LHCN-M2 (cell line): ENCODE data around the gene ADAMTSL2. TPM values are rescaled to one million over a fixed set of nuclear protein-coding genes. Genes with fewer than 3 reads are reported as not detected.

Source experiments
- DNase-seq: peaks from one replicate; pipeline ENCODE4 v3.0.0-alpha.2; 2012; ENCODE audit warnings: low read depth
- total RNA-seq: library from RNA; depleted of rRNA; stranded (reverse); fragments of >200 nt; gene quantifications from 2 replicates; pipeline ENCODE4 v1.2.3, GENCODE V29; 2014

The ADAMTSL2 gene
- total RNA-seq, 1 experiment from 2014 or later, result not detected

DNA sequence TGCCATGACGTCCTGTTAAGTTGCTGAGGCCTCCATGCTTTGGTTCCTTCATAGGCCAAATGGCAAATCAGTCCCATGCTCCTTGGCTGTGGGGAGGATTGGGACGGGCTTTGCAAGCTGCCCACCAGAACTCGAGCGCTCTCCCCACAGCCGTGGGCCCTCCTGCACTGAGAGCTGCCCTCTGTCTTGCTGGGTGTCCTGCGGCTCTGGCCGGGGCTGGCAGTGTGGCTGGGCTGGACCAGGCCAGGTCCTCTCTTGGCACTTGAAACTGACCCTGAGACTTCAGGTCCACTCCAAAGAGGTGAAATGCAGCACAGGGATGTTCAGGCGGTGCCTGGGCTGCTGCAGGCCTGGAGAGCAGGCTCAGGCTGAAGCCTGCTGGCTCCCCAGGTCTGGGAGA is 16.8 kb upstream of the ADAMTSL2 start:
- DNase-seq, result no peak

- no peak for DNase-seq
Measured at GRCh38 chr9:133518200-133518599, 16.3 kb upstream of the ADAMTSL2 start.

GRCh38 chr9:133518706-133519449 is 15.6 kb upstream of the ADAMTSL2 start:
- DNase-seq, result no peak

DNA sequence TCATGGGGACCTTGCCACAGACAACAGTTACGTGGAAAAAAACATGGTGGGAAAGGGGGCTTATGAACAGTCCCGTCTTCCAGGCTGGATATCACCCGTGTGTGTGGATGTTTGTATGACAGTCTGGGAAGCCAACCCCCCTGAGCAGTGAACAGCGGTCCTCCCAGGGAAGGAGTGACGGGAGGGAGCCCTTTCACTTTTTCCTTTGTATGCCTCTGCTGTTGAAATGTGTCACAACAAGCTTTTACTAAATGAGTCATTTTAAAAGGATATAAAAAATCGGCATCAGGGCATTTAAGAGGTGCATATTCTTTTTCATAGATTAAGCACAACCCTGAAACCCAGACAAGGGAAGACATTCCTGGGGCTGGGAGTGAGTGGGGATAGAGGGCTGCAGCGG is 14.8 kb upstream of the ADAMTSL2 start:
- DNase-seq, result no peak

DNA sequence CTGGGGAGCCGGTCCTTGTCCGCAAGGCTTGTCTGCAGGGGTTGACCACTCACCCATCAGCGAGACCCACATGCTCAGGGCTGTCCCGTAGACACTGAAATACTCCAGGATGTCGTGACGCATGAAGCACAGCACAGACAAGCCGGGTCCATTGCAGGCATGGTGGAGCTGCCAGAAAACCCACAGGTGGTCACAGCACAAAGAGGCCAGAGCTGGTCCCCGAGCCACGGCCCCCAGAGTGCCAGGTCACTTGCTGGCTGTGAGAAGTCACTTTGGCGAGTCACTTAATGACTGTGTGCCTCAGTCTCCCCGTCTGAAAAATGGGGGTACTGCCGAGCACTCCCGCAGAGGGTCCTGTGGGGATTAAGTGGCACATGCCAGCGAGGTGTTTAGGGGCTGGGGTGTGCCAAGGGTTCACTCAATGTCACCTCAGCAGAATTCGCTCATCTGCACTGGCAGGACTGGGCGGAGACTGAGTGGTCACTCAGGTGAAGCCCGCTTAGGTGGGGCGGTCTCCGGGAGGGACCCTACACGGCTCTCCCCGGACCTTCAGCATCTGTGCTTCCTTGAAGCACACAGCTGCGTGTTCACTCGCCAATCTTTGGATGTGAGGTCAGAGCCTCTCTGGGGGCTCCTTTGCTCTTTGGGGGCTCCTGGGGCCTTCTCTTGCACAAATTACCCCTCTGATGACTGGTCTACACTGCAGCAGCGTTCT is 14.2 kb upstream of the ADAMTSL2 start:
- no peak for DNase-seq

- DNase-seq, result no peak
Measured at GRCh38 chr9:133521122-133522072, 13.1 kb upstream of the ADAMTSL2 start.

GRCh38 chr9:133522073-133522910 is 12.2 kb upstream of the ADAMTSL2 start:
- DNase-seq, result no peak

DNA sequence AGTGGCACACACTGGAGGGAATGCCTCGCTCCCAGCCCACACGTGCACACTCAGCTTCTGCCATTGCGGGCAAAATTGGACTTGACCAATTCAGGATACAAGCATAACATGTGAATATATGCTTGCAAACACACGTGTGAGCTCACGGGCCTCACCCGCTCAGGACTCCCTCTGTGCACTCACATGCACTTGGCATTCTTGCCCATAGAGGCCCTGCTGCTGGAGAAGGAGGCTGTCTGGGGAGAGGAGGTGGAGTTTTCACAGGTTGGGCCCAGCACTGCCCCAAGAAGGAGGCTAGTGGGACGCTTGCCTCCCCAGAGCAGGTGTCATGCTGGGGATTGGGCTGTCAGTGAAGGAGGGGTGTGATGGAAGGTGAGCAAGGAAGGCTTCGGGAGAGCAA is 11.4 kb upstream of the ADAMTSL2 start:
- DNase-seq, result no peak

DNA sequence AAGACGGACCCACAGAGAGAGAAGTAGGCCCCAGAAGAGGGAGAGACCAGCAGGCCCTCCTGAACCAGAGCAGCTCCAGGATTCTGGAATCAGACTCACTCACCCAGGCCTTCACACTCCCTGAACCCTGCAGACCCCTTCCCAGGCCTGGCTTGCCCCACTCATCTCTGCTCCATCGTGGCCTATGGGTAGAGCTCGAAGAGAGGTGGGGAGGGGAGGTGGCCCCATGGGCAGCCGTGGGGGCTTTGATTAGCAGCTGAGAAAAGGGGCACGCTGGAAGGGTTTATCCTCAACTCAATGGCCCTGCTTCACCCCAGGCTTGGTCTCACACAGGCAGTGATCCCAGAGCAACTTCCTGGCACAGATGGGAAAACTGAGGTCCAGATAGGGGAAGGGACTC is 10.4 kb upstream of the ADAMTSL2 start:
- DNase-seq, result no peak

DNA sequence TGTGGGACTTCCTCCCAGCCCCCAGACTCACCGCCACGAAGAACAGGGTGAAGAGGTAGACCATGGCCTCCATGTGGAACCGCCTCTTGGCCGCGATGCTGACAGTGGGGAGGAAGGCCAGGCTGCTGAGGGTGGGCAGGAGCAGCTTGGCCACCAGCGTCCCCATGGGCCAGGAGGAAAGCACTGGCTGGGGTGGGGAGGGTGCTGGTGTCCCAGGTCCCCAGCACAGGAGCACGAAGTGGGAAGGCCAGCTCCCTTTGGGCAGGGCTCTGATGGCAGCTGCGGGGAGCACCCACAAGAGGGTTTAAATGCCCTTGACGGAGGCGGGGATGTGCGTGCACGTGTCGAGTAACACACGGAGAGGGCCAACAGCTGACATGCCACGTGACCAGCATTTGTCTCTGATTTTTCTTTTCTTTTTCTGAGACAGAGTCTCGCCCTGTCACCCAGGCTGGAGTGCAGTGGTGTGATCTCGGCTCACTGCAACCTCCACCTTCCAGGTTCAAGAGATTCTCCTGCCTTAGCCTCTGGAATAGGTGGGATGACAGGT is 9.8 kb upstream of the ADAMTSL2 start, which contains the start of gene MYMK:
Gene MYMK, minus strand, starts transcription at position 281 of the 550 bp plus-strand sequence. Its CDS starts 115 bp downstream, at position 166.
- no peak for DNase-seq

GRCh38 chr9:133525677-133526076 is 8.8 kb upstream of the ADAMTSL2 start:
- no peak for DNase-seq

GRCh38 chr9:133526721-133527321 is 7.7 kb upstream of the ADAMTSL2 start:
- DNase-seq, result no peak

- DNase-seq, result no peak
Measured at GRCh38 chr9:133527444-133527920, 7.0 kb upstream of the ADAMTSL2 start.

DNA sequence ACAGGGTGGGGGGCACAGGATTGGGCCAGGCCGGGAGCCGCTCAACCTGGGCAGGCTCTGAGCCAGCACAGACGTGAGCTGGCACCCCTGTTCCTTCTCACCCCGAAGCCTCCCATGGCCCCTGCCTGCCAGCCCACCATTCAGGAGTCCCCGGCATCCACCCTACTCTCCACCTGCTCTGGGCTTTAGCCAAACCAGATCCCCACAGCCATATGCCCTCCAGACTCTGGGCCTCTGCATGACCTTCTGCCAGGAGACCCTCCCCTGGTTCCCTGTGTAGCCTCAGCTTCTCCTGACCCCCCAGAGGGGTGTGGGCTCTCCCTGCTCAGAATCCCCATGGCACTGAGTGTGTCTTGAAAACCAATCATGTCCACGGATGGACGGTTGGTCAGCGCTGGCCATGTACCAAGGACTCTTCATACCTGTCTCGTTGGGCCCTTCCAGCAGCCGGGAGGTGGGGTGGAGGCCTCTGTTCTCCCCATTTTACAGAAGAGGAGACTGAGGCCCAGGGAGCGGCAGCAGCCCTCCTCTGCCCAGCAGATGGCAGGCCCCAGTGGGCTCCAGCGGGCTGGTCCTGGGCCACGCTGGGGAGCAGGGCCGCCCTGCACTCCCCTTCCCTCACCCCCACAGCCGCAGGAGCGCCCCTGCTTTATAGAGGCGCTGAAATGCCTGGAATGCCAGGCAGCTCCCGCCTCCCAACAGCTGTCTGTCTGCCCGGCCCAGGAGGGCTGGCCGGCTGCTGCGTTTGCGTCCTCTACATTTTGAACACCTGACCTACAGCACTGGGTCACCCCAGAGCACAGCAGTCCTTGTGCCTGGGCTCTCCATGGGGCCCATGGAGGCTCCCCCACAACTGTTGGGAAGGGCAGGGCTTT is 6.3 kb upstream of the ADAMTSL2 start:
- DNase-seq, result peak; percentile 24

- DNase-seq, result no peak
Measured at GRCh38 chr9:133528876-133529241, 5.6 kb upstream of the ADAMTSL2 start.

GRCh38 chr9:133529457-133529856 is 5.0 kb upstream of the ADAMTSL2 start:
- no peak for DNase-seq

- no peak for DNase-seq
Measured at GRCh38 chr9:133529874-133530273, 4.6 kb upstream of the ADAMTSL2 start.

DNA sequence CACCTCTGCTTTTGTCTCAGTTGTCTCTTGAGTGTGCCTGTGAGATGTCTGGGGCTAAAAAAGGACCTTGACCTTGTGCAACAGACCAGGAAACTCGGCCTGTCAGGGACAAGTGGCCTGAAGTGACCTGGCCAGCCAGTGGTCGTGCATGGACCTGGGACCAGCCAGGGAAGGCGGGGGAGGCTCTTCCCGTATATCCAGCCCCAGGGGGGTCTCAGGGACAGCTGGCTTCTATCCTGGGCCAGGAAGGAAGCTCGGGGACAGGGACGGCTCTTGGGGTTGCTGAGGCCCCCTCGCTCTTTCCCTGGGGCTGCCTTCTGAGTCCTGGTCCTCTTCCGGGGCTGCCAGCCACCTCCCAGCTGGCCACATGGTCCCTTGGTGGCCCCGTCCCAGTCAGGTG is 3.2 kb upstream of the ADAMTSL2 start:
- DNase-seq, result no peak
